ENCODE data around the gene RAB3C. TPM values are rescaled to one million over a fixed set of nuclear protein-coding genes. Genes with fewer than 3 reads are reported as not detected.

The RAB3C gene
- total RNA-seq, 1 donor from 2014 or later: 0.92 TPM

- no peak for DNase-seq (ENCODE audit: missing footprints)
- intact Hi-C loops (cut with DNase I): loop anchor here (10.0 kb wide), 1 partner anchor 477 kb away; no protein-coding TSS in a partner anchor
- ATAC-seq: no peak
These were observed 304.4 kb downstream of the RAB3C start for GRCh38 chr5:58887311-58887710.

DNA sequence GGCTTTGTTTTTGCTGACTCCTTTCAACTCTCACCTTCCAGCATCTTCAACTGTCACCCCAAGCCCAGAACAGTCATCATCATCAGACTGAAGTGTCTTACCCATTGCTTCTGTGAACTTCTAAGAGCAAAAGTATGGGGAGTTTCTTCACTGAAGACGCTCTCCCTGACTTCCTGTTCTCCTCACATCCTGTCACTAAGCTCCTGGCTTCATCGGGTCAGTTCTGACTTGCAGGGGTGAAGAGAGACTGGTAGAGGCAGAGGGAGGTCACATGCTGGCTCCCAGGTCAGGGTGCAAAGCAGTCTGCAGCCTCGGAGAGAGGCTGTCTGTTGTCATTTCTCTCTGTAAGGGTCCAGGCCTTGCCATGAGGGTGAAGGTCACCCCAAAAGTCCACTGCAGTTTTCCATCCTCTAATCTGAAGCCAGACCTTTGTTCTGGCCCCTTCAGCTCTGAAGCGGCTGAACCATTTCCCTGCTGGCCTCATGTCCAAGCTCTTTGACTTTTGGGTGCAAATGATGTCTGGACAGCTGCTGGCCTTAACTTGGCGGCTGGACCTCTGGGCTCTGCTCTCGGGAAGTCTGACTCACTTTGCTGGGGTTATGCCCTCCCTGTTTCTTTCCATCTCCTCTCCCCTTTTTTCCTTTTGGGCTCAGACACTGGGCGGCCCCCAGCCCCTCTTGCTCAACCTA is 305.0 kb downstream of the RAB3C start:
- intact Hi-C loops (cut with DNase I): loop anchor here (10.0 kb wide), 1 partner anchor 477 kb away; no protein-coding TSS in a partner anchor
- DNase-seq (ENCODE audit: missing footprints) (peak; percentile 71), ATAC-seq (peak; percentile 65)

DNA sequence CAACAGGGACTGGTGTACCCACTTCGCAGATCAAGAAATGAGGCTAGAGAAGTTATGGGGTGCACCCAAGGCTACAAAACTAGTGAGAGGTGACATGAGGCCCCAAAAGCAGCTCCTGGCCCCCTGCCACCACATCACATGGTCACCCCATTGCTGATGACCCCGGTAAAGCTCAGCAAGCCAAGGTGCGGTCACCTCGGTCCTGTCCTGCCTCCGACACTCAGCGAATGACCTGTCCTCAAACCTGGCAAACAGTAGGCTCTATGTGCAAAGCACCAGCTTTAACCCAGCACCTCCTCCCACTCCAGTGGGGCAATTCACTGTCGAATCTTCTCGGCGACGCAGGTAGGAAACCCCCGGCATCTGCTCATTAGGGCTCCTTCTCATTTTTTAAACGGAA is 307.4 kb downstream of the RAB3C start:
- intact Hi-C loops (cut with DNase I): loop anchor here (2.0 to 5.0 kb wide), 3 partner anchors 117 to 282 kb away; no protein-coding TSS in a partner anchor
- no peak for ATAC-seq
- no peak for DNase-seq (ENCODE audit: missing footprints)

- intact Hi-C loops (cut with DNase I): loop anchor here (2.0 to 5.0 kb wide), 3 partner anchors 116 to 282 kb away; no protein-coding TSS in a partner anchor
- ATAC-seq (no peak), DNase-seq (ENCODE audit: missing footprints) (no peak)
These were observed 307.8 kb downstream of the RAB3C start for GRCh38 chr5:58890701-58891085.

DNA sequence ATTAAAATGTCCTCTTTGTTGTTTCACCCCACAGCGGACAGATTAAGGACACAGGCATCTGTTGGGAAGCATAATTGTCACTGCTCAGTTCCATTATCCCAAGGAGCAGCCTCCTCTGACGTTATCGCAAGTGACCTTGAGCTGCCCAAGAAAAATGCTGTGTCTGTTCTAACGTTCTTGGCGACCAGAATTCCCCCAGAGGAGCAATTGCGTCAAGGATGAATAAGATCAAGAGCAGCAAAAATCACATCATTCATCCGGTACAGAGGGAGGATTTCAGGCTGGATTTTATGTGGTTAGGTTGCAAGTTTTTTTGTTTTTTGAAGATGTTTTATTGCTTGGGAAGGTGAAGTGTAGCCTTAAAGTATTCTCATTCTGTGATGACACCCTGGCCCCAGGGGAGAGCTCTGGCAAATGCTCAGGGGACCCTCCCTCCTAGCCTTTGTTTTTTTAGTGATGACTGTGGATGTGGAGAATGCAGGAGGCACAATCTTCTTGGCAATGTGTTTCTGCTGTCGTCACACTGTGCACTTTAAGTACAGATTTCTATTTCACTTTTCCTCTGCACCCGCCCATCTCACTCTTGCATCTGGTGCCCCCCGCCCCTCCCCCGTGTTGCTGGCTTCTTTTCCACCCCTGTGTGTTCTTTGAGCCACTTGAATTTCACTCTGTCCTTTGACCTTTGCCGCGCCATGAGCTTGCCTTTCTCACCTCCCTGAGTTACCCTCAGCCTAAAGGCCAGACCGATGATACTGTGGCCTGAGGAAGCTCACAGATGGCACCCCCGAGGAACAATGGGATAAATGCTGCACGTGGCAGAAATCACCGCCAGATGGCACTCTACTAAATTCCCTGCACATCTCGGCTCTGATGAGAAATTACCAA is 308.5 kb downstream of the RAB3C start:
- peak; percentile 81 for ATAC-seq
- DNase-seq (ENCODE audit: missing footprints): peak; percentile 68
- intact Hi-C loops (cut with DNase I): loop anchor here (2.0 to 5.0 kb wide), 3 partner anchors 115 to 281 kb away; no protein-coding TSS in a partner anchor

GRCh38 chr5:58891971-58892343 is 309.1 kb downstream of the RAB3C start:
- DNase-seq (ENCODE audit: missing footprints) (no peak), ATAC-seq (no peak)
- intact Hi-C loops (cut with DNase I): loop anchor here (2.0 to 5.0 kb wide), 3 partner anchors 115 to 280 kb away; no protein-coding TSS in a partner anchor

- no peak for DNase-seq (ENCODE audit: missing footprints)
- intact Hi-C loops (cut with DNase I): loop anchor here (5.0 kb wide), 2 partner anchors 234 to 279 kb away; no protein-coding TSS in a partner anchor
- ATAC-seq: no peak
These were observed 310.7 kb downstream of the RAB3C start for GRCh38 chr5:58893551-58893950.

- intact Hi-C loops (cut with DNase I): no loop called here
- ATAC-seq (no peak), DNase-seq (ENCODE audit: missing footprints) (no peak)
These were observed 315.1 kb downstream of the RAB3C start for GRCh38 chr5:58898006-58898405.

DNA sequence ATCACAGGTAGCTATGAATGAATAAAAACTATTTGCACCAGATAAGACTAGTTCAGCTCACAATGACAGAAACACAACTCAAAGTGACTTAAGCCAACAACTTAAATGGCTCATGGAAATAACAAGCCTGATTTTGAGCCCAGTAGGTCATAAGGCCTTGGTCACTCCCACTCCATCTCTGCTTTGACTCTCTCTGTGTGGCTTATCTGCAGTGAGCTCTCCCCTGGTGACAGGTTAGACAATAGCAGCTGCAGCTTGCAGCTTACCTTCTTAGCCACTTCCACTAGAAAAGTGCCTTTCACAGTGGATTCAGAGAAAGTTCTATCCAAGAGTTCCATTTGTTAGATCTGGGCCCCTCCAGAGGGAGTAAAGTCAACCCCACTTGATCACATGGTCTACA is 315.7 kb downstream of the RAB3C start:
- DNase-seq (ENCODE audit: missing footprints) (no peak), ATAC-seq (peak; percentile 43)
- intact Hi-C loops (cut with DNase I): no loop called here

DNA sequence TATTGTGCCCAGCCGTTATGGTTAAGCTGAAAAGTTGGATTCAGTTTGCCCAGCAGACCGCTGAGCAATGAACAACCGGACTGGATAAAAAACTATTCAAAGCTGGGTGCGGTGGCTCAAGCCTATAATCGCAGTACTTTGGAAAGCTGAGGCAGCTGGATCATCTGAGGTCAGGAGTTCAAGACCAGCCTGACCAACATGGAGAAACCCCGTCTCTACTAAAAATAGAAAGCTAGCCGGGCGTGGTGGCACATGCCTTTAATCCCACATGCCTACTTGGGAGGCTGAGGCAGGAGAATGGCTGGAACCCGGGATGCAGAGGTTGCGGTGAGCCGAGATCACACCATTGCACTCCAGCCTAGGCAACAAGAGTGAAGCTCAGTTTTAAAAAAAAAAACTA is 318.4 kb downstream of the RAB3C start:
- DNase-seq (ENCODE audit: missing footprints) (no peak), ATAC-seq (no peak)
- intact Hi-C loops (cut with DNase I): no loop called here

- DNase-seq (ENCODE audit: missing footprints) (no peak), ATAC-seq (no peak)
- intact Hi-C loops (cut with DNase I): no loop called here
These were observed 319.4 kb downstream of the RAB3C start for GRCh38 chr5:58902305-58902704.

DNA sequence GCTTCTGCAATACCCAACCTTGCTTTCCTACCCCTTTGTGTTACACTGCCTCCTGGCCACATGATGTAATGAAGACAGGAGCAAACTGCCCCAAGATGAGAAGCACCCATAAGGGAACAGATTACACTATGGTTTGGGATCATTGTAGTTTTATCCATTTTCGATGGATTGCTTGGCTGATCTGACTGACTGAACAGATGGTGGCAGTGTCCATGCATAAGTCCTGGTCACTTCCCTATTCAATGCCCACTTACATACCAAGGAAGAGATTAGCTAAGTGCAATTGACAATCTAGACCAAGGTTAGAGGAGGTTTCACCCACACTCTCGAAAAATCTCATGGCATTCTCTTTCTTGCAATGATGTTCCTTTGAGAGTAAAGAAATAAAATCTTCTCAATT is 319.9 kb downstream of the RAB3C start:
- DNase-seq (ENCODE audit: missing footprints) (no peak), ATAC-seq (no peak)
- intact Hi-C loops (cut with DNase I): no loop called here

DNA sequence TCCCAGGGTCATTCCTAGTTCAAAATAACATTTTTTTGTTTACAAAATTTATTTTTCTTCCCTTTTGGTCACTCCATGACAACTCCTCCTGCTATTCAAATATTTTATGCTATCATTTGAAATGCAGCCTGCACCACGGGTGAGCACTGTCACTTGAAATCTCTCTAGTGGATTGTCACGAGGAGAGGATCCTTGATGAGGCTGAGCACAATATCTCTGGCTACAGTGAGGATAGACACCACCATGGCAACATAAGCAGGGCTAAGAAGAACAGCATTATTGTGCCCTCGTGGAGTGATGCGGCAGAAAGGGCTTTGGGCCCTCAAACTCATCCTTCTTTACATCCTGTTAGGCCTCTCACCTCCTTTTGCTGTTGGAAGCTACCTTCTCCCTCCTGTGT is 321.9 kb downstream of the RAB3C start:
- ATAC-seq (no peak), DNase-seq (ENCODE audit: missing footprints) (no peak)
- intact Hi-C loops (cut with DNase I): no loop called here

DNA sequence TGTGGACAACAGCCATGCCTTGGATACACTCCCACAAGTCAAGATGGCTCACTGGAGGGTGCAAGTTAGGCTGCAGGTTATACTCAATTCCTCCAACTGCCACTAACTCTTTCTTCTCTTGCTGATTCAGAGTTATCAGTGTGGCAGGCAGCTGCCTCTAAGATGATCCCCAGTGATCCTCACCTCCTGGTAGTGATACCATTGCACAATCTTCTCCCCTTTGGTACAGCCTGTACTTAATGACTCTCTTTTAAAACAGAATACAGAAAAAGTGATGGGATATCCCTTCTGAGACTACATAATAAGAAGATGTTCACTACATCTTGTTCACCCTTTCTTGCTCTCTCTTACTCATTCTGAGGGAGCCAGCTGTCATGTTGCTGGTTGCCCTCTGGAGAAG is 323.1 kb downstream of the RAB3C start:
- ATAC-seq: no peak
- intact Hi-C loops (cut with DNase I): no loop called here
- DNase-seq (ENCODE audit: missing footprints): no peak

Other genes starting within 250 kb of the RAB3C start
- gene PLK2, start 123.0 kb upstream of the RAB3C start, total RNA-seq: 66.4 TPM
- gene GAPT, start 91.6 kb upstream of the RAB3C start, total RNA-seq: 0.92 TPM